GM23338 (cell line): Measurements from ENCODE around the gene FRYL. TPM values are rescaled to one million over a fixed set of nuclear protein-coding genes. Genes with fewer than 3 reads are reported as not detected.

Experiments used
- ATAC-seq: fragments of 200-7000 bp; cut with Tn5 transposase; 3 replicates; pipeline ENCODE4 v1.9.1; 2020
- DNase-seq: peaks from one replicate; pipeline ENCODE4 v3.0.0-alpha.2; 2015; ENCODE audit warnings: low spot score
- H2AFZ ChIP-seq: fragments of 200-600 bp; sonication (generic); 2 replicates; pipeline ENCODE4 v1.8.0; 2016; ENCODE audit warnings: antibody characterized with exemption, mild to moderate bottlenecking, moderate library complexity
- H3F3A ChIP-seq: fragments of 200-600 bp; sonication (generic); replicated peaks from 2 replicates; pipeline ENCODE4 v1.8.0; 2017; ENCODE audit warnings: antibody characterized with exemption, mixed run types, low read depth
- H3K27ac ChIP-seq: fragments of 200-600 bp; sonication (generic); 2 replicates; pipeline ENCODE4 v1.6.1; 2016; ENCODE audit warnings: low read depth
- H3K27me3 ChIP-seq: fragments of 200-600 bp; sonication (generic); 2 replicates; pipeline ENCODE4 v1.8.0; 2016; ENCODE audit warnings: mild to moderate bottlenecking, mixed run types, moderate library complexity; ENCODE audit not compliant: insufficient read depth
- H3K36me3 ChIP-seq: fragments of 200-600 bp; sonication (generic); 2 replicates; pipeline ENCODE4 v1.8.0; 2016; ENCODE audit warnings: mild to moderate bottlenecking; ENCODE audit not compliant: insufficient read depth
- H3K4me1 ChIP-seq: fragments of 200-600 bp; sonication (generic); 2 replicates; pipeline ENCODE4 v1.8.0; 2016; ENCODE audit warnings: mild to moderate bottlenecking, moderate library complexity; ENCODE audit not compliant: insufficient read depth
- H3K4me2 ChIP-seq: fragments of 200-600 bp; sonication (generic); 2 replicates; pipeline ENCODE4 v1.7.1; 2017; ENCODE audit warnings: mixed run types
- H3K4me3 ChIP-seq: fragments of 200-600 bp; sonication (generic); 2 replicates; pipeline ENCODE4 v1.6.1; 2016; ENCODE audit warnings: mixed run types
- H3K79me2 ChIP-seq: fragments of 200-600 bp; sonication (generic); replicated peaks from 2 replicates; pipeline ENCODE4 v1.8.0; 2017; ENCODE audit warnings: mild to moderate bottlenecking; ENCODE audit not compliant: insufficient read depth
- H3K9me2 ChIP-seq: fragments of 200-600 bp; sonication (generic); 2 replicates; pipeline ENCODE4 v1.8.0; 2017; ENCODE audit not compliant: insufficient read depth
- H4K20me1 ChIP-seq: fragments of 200-600 bp; sonication (generic); replicated peaks from 2 replicates; pipeline ENCODE4 v1.8.0; 2017; ENCODE audit warnings: mild to moderate bottlenecking; ENCODE audit not compliant: insufficient read depth
- H3K27ac Mint-ChIP-seq: 2 replicates; pipeline ENCODE4 v1.8.0; 2020; ENCODE audit warnings: inconsistent platforms, mild to moderate bottlenecking, moderate library complexity, mixed read lengths
- H3K27me3 Mint-ChIP-seq: 3 replicates; pipeline ENCODE4 v1.8.0; 2022; ENCODE audit warnings: low read depth, mild to moderate bottlenecking, moderate library complexity, mixed read lengths, inconsistent platforms; ENCODE audit not compliant: insufficient read depth, poor library complexity
- H3K36me3 Mint-ChIP-seq: 3 replicates; pipeline ENCODE4 v1.8.0; 2021; ENCODE audit warnings: low read depth, mild to moderate bottlenecking, inconsistent platforms, moderate library complexity, mixed read lengths
- H3K4me1 Mint-ChIP-seq: 3 replicates; pipeline ENCODE4 v1.8.0; 2020; ENCODE audit warnings: mild to moderate bottlenecking, inconsistent platforms, mixed read lengths
- H3K4me3 Mint-ChIP-seq: 3 replicates; pipeline ENCODE4 v1.8.0; 2021; ENCODE audit warnings: moderate library complexity, mild to moderate bottlenecking, inconsistent platforms, mixed read lengths
- H3K9me3 Mint-ChIP-seq: 3 replicates; pipeline ENCODE4 v1.8.0; 2020; ENCODE audit warnings: moderate library complexity, mild to moderate bottlenecking, inconsistent platforms, mixed read lengths
- CREB1 ChIP-seq: fragments of 250-450 bp; sonication (Bioruptor Pico); IDR thresholded peaks from 2 replicates; pipeline ENCODE4 v1.5.0; 2020; ENCODE audit warnings: low read depth, mild to moderate bottlenecking, moderate library complexity
- CTCF ChIP-seq, 2 experiments: fragments of 200-600 bp in 1 of 2; sonication (generic) in 1 of 2; conservative IDR thresholded peaks; 2 replicates each; pipeline versions ENCODE4 v1.5.1 to v1.6.1; 2016 to 2017; ENCODE audit warnings: antibody characterized with exemption in 2 of 2, low read depth in 2 of 2, mild to moderate bottlenecking in 2 of 2, moderate library complexity in 1 of 2
- ETS1 ChIP-seq: IDR thresholded peaks from 2 replicates; pipeline ENCODE4 v1.6.1; 2016; ENCODE audit warnings: antibody characterized with exemption
- EZH2 ChIP-seq: fragments of 200-600 bp; sonication (generic); IDR thresholded peaks from one replicate; pipeline ENCODE4 v1.8.0; 2017; ENCODE audit warnings: antibody characterized with exemption, mild to moderate bottlenecking, low read depth; ENCODE audit not compliant: unreplicated experiment
- EZH2phosphoT487 ChIP-seq: fragments of 200-600 bp; sonication (generic); IDR thresholded peaks from one replicate; pipeline ENCODE4 v1.8.1; 2018; ENCODE audit warnings: antibody characterized with exemption; ENCODE audit not compliant: unreplicated experiment
- NANOG ChIP-seq: IDR thresholded peaks from 2 replicates; pipeline ENCODE4 v1.6.1; 2016; ENCODE audit warnings: antibody characterized with exemption, borderline replicate concordance
- POLR2AphosphoS5 ChIP-seq: IDR thresholded peaks from 2 replicates; pipeline ENCODE4 v1.6.1; 2016; ENCODE audit warnings: antibody characterized with exemption, low read depth
- REST ChIP-seq: IDR thresholded peaks from one replicate; pipeline ENCODE4 v1.6.1; 2018; ENCODE audit warnings: antibody characterized with exemption; ENCODE audit not compliant: unreplicated experiment
- STAT1 ChIP-seq: IDR thresholded peaks from one replicate; pipeline ENCODE4 v1.6.1; 2016; ENCODE audit warnings: antibody characterized with exemption; ENCODE audit not compliant: unreplicated experiment
- ZNF114 ChIP-seq: fragments of 250-450 bp; sonication (Bioruptor Pico); IDR thresholded peaks from 2 replicates; pipeline ENCODE4 v1.5.0; 2020; ENCODE audit warnings: mild to moderate bottlenecking, moderate library complexity
- ZNF331 ChIP-seq: fragments of 250-450 bp; sonication (Bioruptor Pico); IDR thresholded peaks from 2 replicates; pipeline ENCODE4 v1.5.0; 2020; ENCODE audit warnings: low read depth, mild to moderate bottlenecking, moderate library complexity
- ZNF462 ChIP-seq: fragments of 250-450 bp; sonication (Bioruptor Pico); IDR thresholded peaks from 2 replicates; pipeline ENCODE4 v1.5.0; 2020; ENCODE audit warnings: mild to moderate bottlenecking, moderate library complexity
- polyA plus RNA-seq: library from polyadenylated mRNA; unstranded; fragments of >200 nt; fragmentation: Nextera tagmentation; extraction: Ambion mirVana; gene quantifications from 2 replicates; pipeline ENCODE4 v1.2.1, GENCODE V29; 2016
- total RNA-seq: library from RNA; depleted of rRNA; stranded (reverse); fragments of >200 nt; shearing (Covaris generic); gene quantifications from 2 replicates; pipeline ENCODE4 v1.2.3, GENCODE V29; 2014

The FRYL gene
- total and polyA plus RNA-seq, 2 experiments from 2014 or later = 30.7 to 53.3 TPM

GRCh38 chr4:48738856-48739255 lies 41.2 kb downstream of the FRYL start:
- TF ChIP-seq ZNF331 (CRISPR knock-in tag) (no peak), ZNF462 (CRISPR knock-in tag) (no peak), REST (no peak), EZH2 (no peak), POLR2AphosphoS5 (no peak), EZH2phosphoT487 (no peak), STAT1 (no peak), ETS1 (no peak), CTCF (conservative IDR thresholded peaks at IDR 0.05; ENCODE audit: low read depth in 2 of 2) (no peak), NANOG (no peak), CREB1 (CRISPR knock-in tag) (no peak), ZNF114 (CRISPR knock-in tag) (no peak)
- H3K36me3 ChIP-seq = no peaks in the 10 kb centered on the region
- no peak overlapping the region for H3K4me3 ChIP-seq
- peaks cover 22% of the 10 kb centered on the region for H4K20me1 ChIP-seq
- H3K4me2 ChIP-seq = no peak overlapping the region
- peaks cover 6% of the 10 kb centered on the region; the same call in 1 of the 3 replicates for H3K9me3 Mint-ChIP-seq
- H3K4me3 Mint-ChIP-seq = no peak overlapping the region
- no peak for DNase-seq
- no peaks in the 10 kb centered on the region for H3K27me3 ChIP-seq
- H3K4me1 Mint-ChIP-seq = peaks cover 5% of the 10 kb centered on the region
- H3K4me1 ChIP-seq = no peaks in the 10 kb centered on the region
- H3K36me3 Mint-ChIP-seq = peaks cover 9% of the 10 kb centered on the region
- ATAC-seq = no peak
- H3K79me2 ChIP-seq = peaks cover 91% of the 10 kb centered on the region
- H3K27me3 Mint-ChIP-seq = peaks cover 2% of the 10 kb centered on the region
- H2AFZ ChIP-seq = no peak overlapping the region
- H3K9me2 ChIP-seq = no peaks in the 10 kb centered on the region
- no peak overlapping the region for H3K27ac ChIP-seq
- H3F3A ChIP-seq = no peaks in the 10 kb centered on the region
- no peak overlapping the region; the same call in 1 of the 2 replicates for H3K27ac Mint-ChIP-seq
